Muscle of leg (tissue), 11 donors: ENCODE results near the gene RGS14. TPM values are rescaled to one million over a fixed set of nuclear protein-coding genes. Genes with fewer than 3 reads are reported as not detected.
"Not testable (repeated sequence)": the region's sequence is repeated elsewhere in the genome, so short reads cannot be mapped to it uniquely, and the experiment has no call there.

Experiments
- DNase-seq: peaks from one replicate; pipeline ENCODE4 v3.0.0; 2013
- H3K27ac ChIP-seq: one replicate; pipeline ENCODE4 v1.5.1; 2013; ENCODE audit warnings: mild to moderate bottlenecking, low read length, control low read depth
- H3K27me3 ChIP-seq: one replicate; pipeline ENCODE4 v1.6.1; 2013; ENCODE audit warnings: low read length; ENCODE audit not compliant: control insufficient read depth, insufficient read depth
- H3K36me3 ChIP-seq: one replicate; pipeline ENCODE4 v1.6.1; 2013; ENCODE audit warnings: low read length; ENCODE audit not compliant: control insufficient read depth, insufficient read depth
- H3K4me1 ChIP-seq: one replicate; pipeline ENCODE4 v1.6.1; 2013; ENCODE audit warnings: low read length; ENCODE audit not compliant: control insufficient read depth, insufficient read depth
- H3K4me3 ChIP-seq: one replicate; pipeline ENCODE4 v1.5.1; 2013; ENCODE audit warnings: low read length, control low read depth
- H3K9me3 ChIP-seq: replicated peaks from 2 replicates; pipeline ENCODE4 v1.6.1; 2013; ENCODE audit warnings: low read depth, low read length; ENCODE audit not compliant: control insufficient read depth
- WGBS: methylation state at CpG from one replicate; pipeline ENCODE4 v1.1.5; 2013; ENCODE audit warnings: missing lambda C conversion rate; ENCODE audit not compliant: insufficient coverage; 5-methylcytosine and 5-hydroxymethylcytosine counted together
- polyA plus RNA-seq, 8 donors: library from polyadenylated mRNA; unstranded; fragments of 120-200 nt; gene quantifications; one replicate each; pipeline versions ENCODE4 v1.2.1 to v1.2.3, GENCODE V29; 2013; ENCODE audit warnings: inconsistent platforms in 1 of 8, low replicate concordance in 1 of 8; ENCODE audit not compliant: insufficient read length in 8 of 8, insufficient read depth in 1 of 8
- total RNA-seq: library from RNA; stranded (reverse); fragments of 120-200 nt; gene quantifications from one replicate; pipeline ENCODE4 v1.2.4, GENCODE V29; 2013

Gene RGS14
- total and polyA plus RNA-seq, 9 donors: 10.4 to 17.2 (median 12.9) TPM

DNA sequence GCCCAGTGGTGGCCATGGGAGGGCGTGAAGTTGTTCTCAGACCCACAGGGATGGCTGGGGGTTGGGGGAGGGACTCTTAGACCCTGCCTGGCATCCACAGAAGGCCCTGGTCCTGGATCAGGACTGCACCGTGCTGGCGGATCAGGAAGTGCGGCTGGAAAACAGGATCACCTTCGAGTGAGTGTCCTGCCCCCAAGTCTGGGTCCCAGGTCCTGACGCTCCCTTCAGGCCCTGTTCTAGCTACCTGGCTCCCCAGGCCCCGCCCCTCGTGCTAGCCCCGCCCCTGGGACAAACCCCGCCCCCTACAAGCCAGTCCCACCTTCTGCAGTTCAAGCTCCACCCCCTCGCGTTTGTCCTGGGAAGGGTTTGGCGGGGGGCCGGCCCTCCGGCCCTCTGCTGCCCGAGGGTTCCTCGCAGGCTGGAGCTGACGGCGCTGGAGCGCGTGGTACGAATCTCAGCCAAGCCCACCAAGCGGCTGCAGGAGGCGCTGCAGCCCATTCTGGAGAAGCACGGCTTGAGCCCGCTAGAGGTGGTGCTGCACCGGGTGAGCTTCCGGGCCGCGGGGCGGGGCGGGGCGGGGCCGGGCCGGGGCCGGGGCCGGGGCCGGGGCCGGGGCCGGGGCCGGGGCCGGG, 12.9 kb downstream of the RGS14 start:
- Histone ChIP-seq H3K9me3 (no peaks in the 10 kb centered on the region), H3K27me3 (no peaks in the 10 kb centered on the region), H3K4me1 (peaks cover 64% of the 10 kb centered on the region), H3K4me3 (peak overlapping the region; percentile 43), H3K36me3 (no peaks in the 10 kb centered on the region), H3K27ac (peak overlapping the region; percentile 88)
- DNase-seq: peak; percentile 92
- WGBS: 14% methylated on average over 22 of the region's 42 CpGs

- Histone ChIP-seq H3K27me3 (no peaks in the 10 kb centered on the region), H3K36me3 (no peaks in the 10 kb centered on the region), H3K4me3 (peak overlapping the region; percentile 43), H3K4me1 (peaks cover 56% of the 10 kb centered on the region), H3K9me3 (no peaks in the 10 kb centered on the region), H3K27ac (peak overlapping the region; percentile 55)
- DNase-seq: no peak
- 58% methylated on average over 23 of the region's 26 CpGs for WGBS
These were observed 13.7 kb downstream of the RGS14 start for GRCh38 chr5:177371120-177372033.

GRCh38 chr5:177372034-177372896, 14.5 kb downstream of the RGS14 start:
- H3K4me3 ChIP-seq: no peak overlapping the region
- WGBS: 62% methylated on average over 5 of the region's 12 CpGs

DNA sequence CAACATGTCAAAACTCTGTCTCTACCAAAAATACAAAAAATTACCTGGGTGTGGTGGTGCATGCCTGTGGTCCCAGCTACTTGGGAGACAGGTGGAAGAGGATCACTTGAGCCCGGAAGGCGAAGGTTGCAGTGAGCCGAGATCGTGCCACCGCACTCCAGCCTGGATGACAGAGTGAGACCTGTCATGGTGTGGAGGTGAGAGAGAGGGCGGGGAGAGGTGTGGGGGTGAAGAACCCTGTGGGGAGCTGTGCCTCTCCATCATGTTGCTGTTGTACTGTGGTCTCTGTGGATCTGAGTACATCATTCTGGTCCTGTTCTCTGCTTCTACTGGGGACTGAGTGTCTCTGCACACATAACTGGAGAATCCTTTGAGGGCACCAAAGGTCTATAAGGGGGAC, 15.2 kb downstream of the RGS14 start:
- peaks cover 41% of the 10 kb centered on the region for H3K4me1 ChIP-seq
- H3K9me3 ChIP-seq: no peaks in the 10 kb centered on the region
- H3K36me3 ChIP-seq: no peaks in the 10 kb centered on the region
- no peak overlapping the region for H3K27ac ChIP-seq
- no peaks in the 10 kb centered on the region for H3K27me3 ChIP-seq
- no peak for DNase-seq
- H3K4me3 ChIP-seq: no peak overlapping the region
- WGBS: 87% methylated on average over 5 of the region's 6 CpGs

More at GRCh38 chr5:177372034-177372896, 14.5 kb downstream of the RGS14 start:
- no peaks in the 10 kb centered on the region for H3K36me3 ChIP-seq
- H3K9me3 ChIP-seq: no peaks in the 10 kb centered on the region
- H3K4me1 ChIP-seq: peaks cover 48% of the 10 kb centered on the region
- peak overlapping the region; percentile 55 for H3K27ac ChIP-seq
- peak; percentile 38 for DNase-seq
- no peaks in the 10 kb centered on the region for H3K27me3 ChIP-seq

DNA sequence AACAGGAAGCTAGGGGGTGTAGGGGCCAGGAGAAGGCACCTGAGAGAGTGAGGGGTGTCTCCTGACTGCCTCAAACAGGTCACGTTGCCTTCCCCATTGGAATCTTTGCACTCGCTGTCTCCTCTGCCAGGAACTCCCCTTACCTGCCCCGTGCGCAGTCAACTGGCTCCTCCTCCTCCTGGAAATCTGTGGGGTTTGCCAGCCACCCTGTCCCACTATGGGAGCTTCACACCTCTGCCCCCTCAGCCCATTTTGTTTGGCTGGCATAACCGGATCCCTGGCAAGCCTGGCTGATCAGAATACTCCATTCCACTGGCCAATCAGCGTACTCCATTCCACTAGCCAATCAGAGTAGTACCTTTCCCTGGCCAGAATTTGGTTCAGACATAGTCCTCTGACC, 16.1 kb downstream of the RGS14 start:
- no peaks in the 10 kb centered on the region for H3K9me3 ChIP-seq
- DNase-seq: no peak
- WGBS: 55% methylated on average over 6 of the region's 6 CpGs

GRCh38 chr5:177374211-177374610, 16.5 kb downstream of the RGS14 start:
- Histone ChIP-seq H3K36me3 (no peaks in the 10 kb centered on the region), H3K4me1 (peaks cover 31% of the 10 kb centered on the region), H3K9me3 (no peaks in the 10 kb centered on the region), H3K27me3 (no peaks in the 10 kb centered on the region), H3K27ac (no peak overlapping the region), H3K4me3 (no peak overlapping the region)
- DNase-seq: no peak
- WGBS: 60% methylated on average over 5 of the region's 5 CpGs

More for the DNA sequence above, 16.1 kb downstream of the RGS14 start:
- Histone ChIP-seq H3K4me3 (no peak overlapping the region), H3K4me1 (peaks cover 33% of the 10 kb centered on the region), H3K27me3 (no peaks in the 10 kb centered on the region), H3K27ac (no peak overlapping the region), H3K36me3 (no peaks in the 10 kb centered on the region)

- not testable (repeated sequence) for H3K9me3 ChIP-seq, H3K4me3 ChIP-seq, H3K27me3 ChIP-seq, DNase-seq, H3K27ac ChIP-seq, H3K36me3 ChIP-seq
- peaks cover 18% of the 10 kb centered on the region for H3K4me1 ChIP-seq
- no CpG with 5 or more reads among the region's 5 CpGs for WGBS
These were observed 17.8 kb downstream of the RGS14 start for GRCh38 chr5:177375516-177375915.

DNA sequence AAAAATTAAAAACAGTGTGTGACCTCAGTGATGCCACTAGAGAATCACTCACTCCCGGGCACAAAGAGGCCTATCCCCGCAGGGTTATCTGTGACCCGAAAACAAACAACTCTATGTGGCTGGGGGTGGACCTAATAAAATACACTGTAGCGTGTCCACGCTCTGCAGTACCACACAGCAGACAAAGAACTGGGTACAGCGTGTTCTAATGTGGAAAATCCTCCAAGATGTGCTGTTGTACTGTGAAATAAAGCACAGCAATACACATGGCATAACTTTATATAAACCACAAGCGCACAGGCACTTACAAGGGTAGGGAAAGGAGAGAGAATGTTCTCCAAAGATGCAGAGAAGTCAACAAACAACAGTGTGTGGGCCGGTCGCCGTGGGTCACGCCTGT, 18.4 kb downstream of the RGS14 start:
- no peaks in the 10 kb centered on the region for H3K9me3 ChIP-seq
- WGBS: 83% methylated on average over 10 of the region's 11 CpGs
- peaks cover 20% of the 10 kb centered on the region for H3K4me1 ChIP-seq
- no peak overlapping the region for H3K27ac ChIP-seq
- DNase-seq: no peak
- no peaks in the 10 kb centered on the region for H3K36me3 ChIP-seq
- H3K27me3 ChIP-seq: no peaks in the 10 kb centered on the region
- no peak overlapping the region for H3K4me3 ChIP-seq

- peaks cover 5% of the 10 kb centered on the region for H3K4me1 ChIP-seq
- H3K4me3 ChIP-seq: no peak overlapping the region
- 82% methylated on average over 8 of the region's 8 CpGs for WGBS
- DNase-seq: no peak
- no peak overlapping the region for H3K27ac ChIP-seq
- no peaks in the 10 kb centered on the region for H3K36me3 ChIP-seq
- no peaks in the 10 kb centered on the region for H3K9me3 ChIP-seq
- H3K27me3 ChIP-seq: peaks cover 3% of the 10 kb centered on the region
These were observed 20.4 kb downstream of the RGS14 start for GRCh38 chr5:177377851-177378776.
